ENCODE results near the gene ULK1. TPM values are rescaled to one million over a fixed set of nuclear protein-coding genes. Genes with fewer than 3 reads are reported as not detected.

The ULK1 gene
- total RNA-seq, 1 donor = 9.1 TPM

DNA sequence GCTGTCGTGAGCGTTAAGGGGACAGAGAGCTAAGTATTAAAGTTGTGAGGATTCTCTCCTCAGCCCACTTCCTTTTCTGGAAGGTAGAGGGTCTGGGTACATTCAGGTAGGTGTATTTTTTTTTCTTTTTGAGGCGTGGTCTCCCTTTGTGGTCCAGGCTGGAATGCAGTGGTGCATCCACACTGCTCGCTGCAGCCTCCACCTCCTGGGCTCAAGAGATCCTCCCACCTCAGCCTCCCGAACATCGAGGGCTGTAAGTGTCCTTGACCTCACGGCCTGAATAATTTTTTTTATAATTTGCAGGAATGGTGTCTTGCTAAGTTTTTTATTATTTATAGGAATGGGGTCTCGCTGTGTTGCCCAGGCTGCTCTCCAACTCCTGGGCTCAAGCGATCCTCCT, 36.1 kb downstream of the ULK1 start:
- TF ChIP-seq, protein P1, sequence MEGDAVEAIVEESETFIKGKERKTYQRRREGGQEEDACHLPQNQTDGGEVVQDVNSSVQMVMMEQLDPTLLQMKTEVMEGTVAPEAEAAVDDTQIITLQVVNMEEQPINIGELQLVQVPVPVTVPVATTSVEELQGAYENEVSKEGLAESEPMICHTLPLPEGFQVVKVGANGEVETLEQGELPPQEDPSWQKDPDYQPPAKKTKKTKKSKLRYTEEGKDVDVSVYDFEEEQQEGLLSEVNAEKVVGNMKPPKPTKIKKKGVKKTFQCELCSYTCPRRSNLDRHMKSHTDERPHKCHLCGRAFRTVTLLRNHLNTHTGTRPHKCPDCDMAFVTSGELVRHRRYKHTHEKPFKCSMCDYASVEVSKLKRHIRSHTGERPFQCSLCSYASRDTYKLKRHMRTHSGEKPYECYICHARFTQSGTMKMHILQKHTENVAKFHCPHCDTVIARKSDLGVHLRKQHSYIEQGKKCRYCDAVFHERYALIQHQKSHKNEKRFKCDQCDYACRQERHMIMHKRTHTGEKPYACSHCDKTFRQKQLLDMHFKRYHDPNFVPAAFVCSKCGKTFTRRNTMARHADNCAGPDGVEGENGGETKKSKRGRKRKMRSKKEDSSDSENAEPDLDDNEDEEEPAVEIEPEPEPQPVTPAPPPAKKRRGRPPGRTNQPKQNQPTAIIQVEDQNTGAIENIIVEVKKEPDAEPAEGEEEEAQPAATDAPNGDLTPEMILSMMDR (IDR thresholded peaks at IDR 0.05; ENCODE audit: insufficient read depth, low read length) = no peak

DNA sequence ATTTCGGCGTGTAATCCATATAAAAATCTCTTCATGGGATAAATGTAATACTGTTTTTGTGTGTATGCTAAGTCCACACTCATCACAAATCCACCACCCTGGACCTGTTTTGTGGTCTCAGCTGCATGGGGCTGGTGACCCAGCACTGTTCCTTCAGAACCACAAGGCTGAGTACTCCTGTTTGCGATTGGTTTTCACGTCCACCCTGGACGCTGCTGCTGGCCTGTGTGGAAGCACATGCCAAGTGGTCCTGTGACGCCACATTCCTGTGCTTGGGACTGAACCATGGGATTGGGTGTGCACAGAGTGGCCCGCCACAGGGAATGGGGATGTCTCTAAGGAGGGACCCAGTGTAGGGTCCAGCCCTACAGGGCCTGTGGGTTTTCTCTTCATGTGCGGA, 39.0 kb downstream of the ULK1 start:
- no peak for DNase-seq (ENCODE audit: low read depth)
- TF ChIP-seq, protein P1 (IDR thresholded peaks at IDR 0.05; ENCODE audit: insufficient read depth, low read length) = no peak
- no peak overlapping the region for H3K4me3 ChIP-seq (ENCODE audit: low read depth, low read length)

More for the DNA sequence above, 36.1 kb downstream of the ULK1 start:
- H3K4me3 ChIP-seq (ENCODE audit: low read depth, low read length) = peak overlapping the region; percentile 94
- no peak for DNase-seq (ENCODE audit: low read depth)

DNA sequence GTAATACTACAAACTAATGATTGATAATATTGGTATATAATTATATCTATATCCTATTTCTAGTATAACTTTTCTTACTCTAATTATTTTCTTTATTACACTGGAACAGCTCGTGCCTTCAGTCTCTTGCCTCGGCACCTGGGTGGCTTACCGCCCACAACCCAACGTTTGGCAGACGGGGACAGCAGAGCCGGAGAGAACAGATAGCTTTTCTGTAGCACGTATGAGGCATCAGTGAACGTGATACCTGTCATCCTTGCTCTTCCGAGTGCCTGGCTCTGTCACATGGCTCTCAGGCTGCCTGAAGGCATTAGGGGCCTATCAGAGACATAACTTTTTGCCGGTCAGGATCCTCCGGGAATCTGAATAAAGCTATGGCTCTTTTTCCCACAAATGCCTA, 40.1 kb downstream of the ULK1 start:
- no peak for DNase-seq (ENCODE audit: low read depth)
- no peak overlapping the region for H3K4me3 ChIP-seq (ENCODE audit: low read depth, low read length)
- TF ChIP-seq, protein P1 (IDR thresholded peaks at IDR 0.05; ENCODE audit: insufficient read depth, low read length) = no peak

DNA sequence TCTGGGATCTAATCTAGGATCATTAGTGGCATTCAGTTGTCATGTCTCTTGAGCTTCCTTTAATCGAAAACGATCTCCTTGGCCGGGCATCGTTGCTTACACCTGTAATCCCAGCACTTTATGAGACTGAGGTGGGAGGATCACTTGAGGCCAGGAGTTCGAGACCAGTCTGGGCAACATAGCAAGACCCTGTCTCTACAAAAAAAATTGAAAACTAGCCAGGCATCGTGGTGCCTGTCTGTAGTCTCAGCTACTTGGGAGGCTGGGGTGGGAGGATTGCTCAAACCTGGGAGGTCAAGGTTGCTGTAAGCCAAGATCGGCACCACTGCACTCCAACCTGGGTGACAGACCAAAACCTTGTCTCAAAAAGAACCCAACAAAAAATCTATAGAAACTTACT, 43.7 kb downstream of the ULK1 start:
- H3K4me3 ChIP-seq (ENCODE audit: low read depth, low read length) = no peak overlapping the region

GRCh38 chr12:131939007-131939406, 44.6 kb downstream of the ULK1 start:
- no peak for DNase-seq (ENCODE audit: low read depth)

More for the DNA sequence above, 43.7 kb downstream of the ULK1 start:
- TF ChIP-seq, protein P1 (IDR thresholded peaks at IDR 0.05; ENCODE audit: insufficient read depth, low read length) = no peak
- DNase-seq (ENCODE audit: low read depth) = no peak

DNA sequence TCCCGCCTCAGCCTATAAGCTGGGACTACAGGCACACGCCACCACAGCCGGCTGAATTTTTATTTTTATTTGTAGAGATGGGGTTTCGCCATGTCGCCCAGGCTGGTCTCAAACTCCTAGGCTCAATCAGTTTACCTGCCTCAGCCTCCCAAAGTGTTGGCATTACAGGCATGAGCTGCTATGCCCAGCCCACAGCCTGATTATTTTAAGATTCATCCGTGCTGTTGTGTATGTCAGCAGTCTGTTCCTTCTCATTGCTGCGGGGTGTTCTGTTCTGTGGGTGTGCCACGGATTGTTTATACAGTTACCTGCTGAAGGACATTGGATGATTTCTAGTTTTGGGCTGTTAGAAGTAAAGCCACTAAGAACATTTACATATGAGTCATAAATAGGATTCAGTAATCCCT, 45.7 kb downstream of the ULK1 start:
- H3K4me3 ChIP-seq (ENCODE audit: low read depth, low read length) = no peak overlapping the region
- TF ChIP-seq, protein P1 (IDR thresholded peaks at IDR 0.05; ENCODE audit: insufficient read depth, low read length) = no peak
- DNase-seq (ENCODE audit: low read depth) = no peak

More at GRCh38 chr12:131939007-131939406, 44.6 kb downstream of the ULK1 start:
- TF ChIP-seq, protein P1 (IDR thresholded peaks at IDR 0.05; ENCODE audit: insufficient read depth, low read length) = no peak
- H3K4me3 ChIP-seq (ENCODE audit: low read depth, low read length) = no peak overlapping the region

Measured in fibroblast of the aortic adventitia (primary cell).